ENCODE data around the gene CHRFAM7A. TPM values are rescaled to one million over a fixed set of nuclear protein-coding genes. Genes with fewer than 3 reads are reported as not detected.
"Not testable (repeated sequence)": the region's sequence is repeated elsewhere in the genome, so short reads cannot be mapped to it uniquely, and the experiment has no call there.

CHRFAM7A gene
- total RNA-seq, 1 experiment from 2014 or later = 1.2 TPM

GRCh38 chr15:30321063-30321462, 72.3 kb downstream of the CHRFAM7A start:
- DNase-seq (ENCODE audit: low spot score) = not testable (repeated sequence)

GRCh38 chr15:30315704-30316103, 77.6 kb downstream of the CHRFAM7A start:
- DNase-seq (ENCODE audit: low spot score) = not testable (repeated sequence)

GRCh38 chr15:30310575-30310974, 82.8 kb downstream of the CHRFAM7A start:
- DNase-seq (ENCODE audit: low spot score) = not testable (repeated sequence)

Other genes starting within 250 kb of the CHRFAM7A start
- 0.23 TPM in 1 of 2 replicates, not detected in the other for gene GOLGA8R, start 20.7 kb upstream of the CHRFAM7A start, total RNA-seq (2014; rRNA removed; shearing (Covaris generic))
- 0.58 TPM in 1 of 2 replicates, not detected in the other for gene GOLGA8Q, start 158.5 kb upstream of the CHRFAM7A start, total RNA-seq (2014; rRNA removed; shearing (Covaris generic))
- 0.46 TPM in 1 of 2 replicates, not detected in the other for gene GOLGA8H, start 210.5 kb upstream of the CHRFAM7A start, total RNA-seq (2014; rRNA removed; shearing (Covaris generic))